Fibroblast of upper back skin (primary cell): Measurements from ENCODE around the gene ICA1.

Experiments used
- DNase-seq: peaks from one replicate; pipeline ENCODE4 v3.0.0-alpha.2; 2013

The ICA1 gene

DNA sequence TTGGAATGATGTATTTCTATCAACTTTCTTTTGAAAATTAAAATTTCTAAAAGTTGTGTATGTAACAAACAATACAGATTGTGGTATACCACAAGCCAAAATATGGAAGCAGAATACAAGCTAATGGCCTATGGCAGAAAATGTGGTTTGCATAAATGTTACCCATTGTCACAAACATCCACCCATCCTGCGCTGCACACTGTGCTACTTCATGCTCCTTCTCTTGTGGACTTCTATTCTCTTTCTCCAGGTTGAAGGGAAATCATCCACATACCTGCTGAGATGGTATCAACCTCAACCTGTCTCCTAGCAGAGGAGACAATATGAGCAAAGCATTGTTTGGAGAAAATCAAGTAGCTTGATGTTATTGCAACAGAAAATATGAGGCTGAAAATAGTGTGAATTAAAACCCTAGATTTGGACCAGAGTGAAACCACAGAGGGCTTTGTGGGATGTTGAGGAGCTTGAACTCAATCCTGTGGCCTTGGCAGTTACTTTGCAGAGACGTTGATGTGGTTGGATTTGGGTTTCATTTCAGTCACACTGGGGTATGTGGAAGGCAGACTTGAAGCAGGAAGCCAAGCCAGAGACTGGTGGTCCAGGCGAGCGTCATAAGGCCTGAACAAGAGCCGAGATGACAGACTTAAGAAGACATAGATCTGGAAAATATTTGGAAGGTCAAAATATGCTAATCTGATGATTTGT lies 63.8 kb downstream of the ICA1 start:
- DNase-seq: no peak

DNA sequence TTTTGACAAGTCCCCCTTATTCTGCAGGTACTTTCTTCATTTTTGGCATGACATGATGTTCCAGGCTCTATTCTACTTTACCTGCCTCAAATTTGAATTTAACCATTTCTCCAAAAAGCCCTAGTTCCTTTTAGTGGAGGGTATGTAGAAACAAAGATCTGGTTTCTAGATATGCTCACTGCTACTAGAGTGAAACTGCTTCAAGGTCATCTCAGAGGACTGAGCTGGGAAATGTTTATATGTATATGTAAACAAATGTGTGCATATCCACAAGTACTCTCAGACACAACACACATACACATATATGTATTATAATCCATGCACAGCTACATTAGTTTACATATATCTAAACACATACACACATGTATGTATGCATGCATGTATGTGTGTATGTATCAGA lies 69.1 kb downstream of the ICA1 start:
- no peak for DNase-seq

DNA sequence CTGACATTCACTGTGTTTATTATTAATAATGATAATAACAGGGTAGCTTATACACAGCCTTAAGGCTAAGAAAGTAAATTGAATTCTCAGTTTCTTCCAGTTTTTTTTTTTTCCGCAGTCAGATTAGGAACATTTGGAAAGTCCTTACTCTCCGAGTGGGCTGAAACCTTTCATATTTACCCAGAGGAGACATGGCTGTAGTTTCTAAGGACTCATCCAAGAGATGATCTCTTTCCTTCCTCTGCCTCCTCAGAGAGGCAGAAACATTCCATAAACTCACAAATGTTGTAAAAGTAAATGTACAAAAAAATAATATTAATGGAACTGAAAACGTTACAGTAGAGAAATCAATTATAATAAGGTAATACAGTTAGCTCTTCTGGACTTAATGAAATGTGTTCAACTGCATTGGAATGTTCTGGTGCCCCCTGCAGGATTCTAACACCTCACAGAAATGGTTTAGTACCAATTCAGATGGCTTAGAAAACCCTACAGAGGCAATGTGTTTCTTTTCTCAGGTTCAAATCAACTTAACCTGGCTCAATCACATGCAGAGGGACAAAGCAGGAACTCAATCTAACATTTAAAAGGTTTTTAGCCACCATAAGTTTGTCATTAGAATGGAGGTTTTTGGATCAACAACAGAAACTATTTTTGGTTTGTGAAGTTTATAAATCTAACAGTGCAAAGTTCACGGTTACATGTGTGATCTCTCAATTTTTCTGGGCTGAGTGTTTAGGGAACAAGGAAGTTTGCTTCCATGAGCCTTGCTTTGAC lies 71.7 kb downstream of the ICA1 start:
- peak; percentile 52 for DNase-seq

DNA sequence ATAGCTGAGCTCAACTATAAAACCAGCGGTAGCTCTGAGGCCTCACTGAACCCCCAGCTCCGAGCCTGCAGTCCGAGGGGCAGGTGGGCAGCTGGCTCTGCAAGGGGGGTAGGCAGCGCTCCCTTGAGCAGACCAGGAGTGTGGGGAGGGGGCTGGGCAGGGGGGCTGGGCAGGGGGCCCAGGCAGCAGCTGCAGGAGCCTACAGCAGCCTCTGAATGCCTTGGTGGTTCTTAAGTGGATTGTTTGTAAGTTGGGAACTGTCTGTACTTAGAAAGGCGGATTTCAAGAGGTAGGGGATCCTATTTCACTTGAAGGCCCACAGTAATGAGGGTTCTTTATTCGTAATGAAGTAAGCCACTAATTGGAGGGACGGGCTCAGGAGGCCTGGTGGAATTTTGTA lies 72.3 kb downstream of the ICA1 start:
- no peak for DNase-seq

DNA sequence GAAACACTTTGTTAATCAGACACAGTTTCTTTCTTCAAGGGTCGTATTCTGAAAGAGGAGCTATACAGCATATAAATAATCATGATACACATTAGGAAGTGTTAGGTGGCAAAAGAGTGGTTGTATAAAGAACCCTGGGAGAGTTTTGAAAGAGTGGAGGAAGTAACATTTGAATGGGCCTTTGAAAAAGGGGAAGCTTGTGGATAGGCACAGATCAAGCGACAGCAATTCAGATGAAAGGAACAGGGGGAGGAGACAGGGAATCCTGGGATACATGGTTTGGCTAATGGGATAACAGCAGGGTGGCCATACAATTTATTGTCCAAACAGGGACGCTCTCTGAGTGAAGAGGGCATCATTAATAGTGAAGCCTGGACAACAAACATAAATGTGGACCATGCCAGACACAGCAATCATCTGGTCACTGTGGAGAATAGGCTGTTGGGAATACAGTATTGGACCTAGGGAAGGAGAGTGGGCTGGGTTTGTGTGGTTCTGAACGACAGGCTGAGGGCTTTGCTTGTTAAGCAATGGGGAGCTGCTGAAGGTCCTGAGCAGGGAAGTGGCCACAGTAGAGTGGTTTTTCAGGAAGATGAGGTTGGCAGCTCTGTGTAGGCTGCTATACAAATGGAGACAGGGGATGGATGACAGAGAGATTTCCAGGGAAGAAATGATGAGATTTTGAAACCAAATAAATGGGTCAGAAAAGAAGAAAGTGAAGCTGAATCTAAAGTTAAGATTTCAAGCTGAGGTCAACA lies 75.9 kb downstream of the ICA1 start:
- DNase-seq: no peak

DNA sequence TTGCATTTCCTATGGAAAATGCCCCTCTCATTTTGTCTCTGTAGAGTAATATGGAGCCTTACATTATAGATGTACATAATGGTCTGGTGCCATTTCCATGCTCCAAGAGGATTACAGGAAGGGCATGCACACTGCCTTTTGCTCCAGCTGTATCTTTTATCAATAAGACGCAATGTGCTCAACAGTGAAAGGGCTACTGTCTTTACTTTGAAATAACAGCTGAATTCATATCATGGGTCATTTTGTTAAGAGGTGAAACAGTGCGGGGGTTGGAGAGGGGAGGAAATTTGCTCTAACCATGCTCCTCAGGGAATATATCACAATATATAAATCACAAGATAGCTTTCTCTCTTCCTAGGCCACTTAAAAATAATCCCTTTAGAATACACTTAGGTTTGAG lies 77.7 kb downstream of the ICA1 start:
- DNase-seq: no peak

DNA sequence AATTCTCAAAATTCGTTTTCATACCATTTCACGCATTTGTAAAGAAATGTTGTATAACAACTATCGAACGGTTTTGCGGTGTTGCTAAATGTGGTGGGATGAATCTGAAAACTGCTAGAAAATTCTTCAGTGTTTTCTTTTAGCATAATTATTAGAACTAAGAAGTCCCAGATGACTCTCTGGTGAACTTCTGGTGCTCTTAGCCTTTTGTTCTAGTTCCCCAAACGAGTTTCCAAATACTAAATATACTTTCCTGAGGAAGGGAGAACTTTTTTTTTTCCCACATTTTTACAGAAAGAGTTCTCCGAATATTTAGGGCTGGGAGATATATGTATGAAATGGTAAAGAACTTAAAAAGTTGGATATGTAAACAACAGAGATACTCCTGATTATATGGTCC lies 82.5 kb downstream of the ICA1 start:
- DNase-seq: no peak

DNA sequence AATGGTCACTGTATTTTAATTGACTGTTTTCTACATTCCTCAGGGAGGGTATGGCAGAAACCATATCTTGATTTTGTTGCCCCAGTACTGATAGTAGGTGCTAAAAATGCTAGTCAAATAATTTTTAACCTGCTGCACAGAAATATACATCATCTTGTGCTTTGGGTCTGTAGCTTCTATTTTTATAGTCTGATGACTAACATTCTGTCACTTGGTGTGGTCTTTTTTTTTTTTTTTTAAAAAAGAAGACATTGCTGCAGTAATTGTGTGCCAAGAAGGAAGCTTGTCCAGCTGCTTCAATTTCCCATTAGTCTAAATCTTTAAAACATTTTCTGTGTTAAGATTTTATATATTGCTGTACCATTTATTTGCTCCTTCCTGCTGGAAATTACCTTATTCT lies 83.6 kb downstream of the ICA1 start:
- no peak for DNase-seq

DNA sequence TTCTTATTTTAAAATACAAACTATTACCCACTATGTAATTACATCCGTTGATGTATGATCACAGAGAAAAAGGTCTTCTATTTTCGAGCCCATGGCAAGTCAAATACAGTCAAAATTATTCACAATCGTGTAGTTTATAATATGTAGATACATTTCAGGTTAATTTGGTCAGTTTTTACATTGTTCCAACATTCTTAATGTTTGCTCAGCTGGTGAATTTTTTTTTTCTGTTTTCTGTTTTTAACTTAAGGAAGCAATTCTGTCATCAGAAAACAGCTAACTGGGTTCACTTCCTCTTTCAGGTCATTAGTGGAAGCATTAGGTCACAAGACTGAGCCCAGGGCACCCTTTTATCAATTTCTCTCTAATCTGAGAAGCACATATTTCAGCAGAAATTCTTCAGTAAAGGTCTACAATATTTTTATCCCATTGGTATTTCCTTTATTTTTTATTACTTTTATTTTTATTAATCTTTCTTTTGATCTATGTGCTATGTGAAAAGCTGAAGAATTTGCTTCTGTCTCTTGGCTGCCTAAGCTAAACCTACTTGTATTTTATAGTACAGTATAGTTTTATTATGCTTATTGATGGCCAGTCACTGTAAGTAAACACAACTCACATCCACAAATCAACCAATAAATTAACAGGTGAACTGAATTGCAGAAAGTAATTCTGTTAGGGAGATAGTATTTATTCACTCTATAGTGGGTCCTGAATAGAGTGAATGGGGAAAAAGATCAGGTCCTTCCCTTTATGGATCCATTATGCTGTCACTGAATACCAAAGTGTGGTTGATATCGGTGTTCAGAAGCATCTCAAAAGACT lies 84.6 kb downstream of the ICA1 start:
- no peak for DNase-seq

DNA sequence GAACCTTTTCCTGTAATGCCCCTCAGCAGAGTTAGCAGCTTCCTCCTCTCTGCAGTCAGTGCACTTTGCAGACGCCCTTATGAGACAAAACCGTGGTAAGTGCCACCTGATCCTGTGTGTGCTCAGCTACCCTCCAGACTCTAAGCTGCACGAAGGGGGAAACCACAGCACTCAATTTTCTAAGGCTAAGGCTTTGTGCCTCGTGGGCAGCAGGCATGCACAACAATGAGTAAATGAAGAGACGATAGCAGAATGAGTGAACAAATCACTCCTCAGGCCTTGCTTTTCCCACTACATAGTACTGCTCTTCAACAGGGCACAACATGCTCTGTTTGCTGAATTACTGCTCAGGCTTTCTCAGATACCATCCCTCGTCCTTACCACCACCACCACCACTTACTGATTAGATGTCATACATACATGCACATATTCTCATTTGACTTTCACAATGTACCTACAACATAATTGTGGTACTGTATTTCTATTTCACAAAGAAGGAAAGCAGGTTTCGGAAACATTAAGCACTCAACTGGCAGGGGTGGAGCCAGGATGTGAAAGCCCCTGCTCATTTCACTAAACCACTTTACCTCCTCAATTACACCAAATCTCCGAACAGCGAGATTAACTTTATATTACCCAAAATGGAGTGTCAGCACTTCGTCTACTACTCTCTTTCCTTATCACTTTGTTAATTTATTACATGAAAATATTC lies 85.4 kb downstream of the ICA1 start:
- no peak for DNase-seq

DNA sequence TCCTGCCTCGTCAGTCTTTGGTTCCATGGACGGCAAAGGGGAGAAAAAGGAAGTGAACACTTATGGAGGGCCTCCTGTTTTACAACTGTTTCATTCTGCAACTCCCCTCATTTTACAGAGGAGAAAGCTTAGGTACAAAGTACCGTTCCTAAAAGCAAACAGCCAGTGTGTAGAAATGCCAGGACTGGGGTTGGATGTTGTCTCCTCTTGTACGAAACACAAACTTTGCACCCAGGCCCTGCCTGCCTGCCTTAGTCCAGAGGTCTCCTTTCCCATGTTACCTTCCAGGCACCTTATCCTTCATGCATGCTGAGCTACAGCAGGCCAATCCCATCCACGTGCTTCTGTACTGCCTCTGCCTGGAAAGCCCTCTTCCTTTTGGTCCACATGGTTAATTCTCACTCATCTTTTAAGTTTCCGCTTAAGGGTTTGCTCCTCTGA lies 86.0 kb downstream of the ICA1 start:
- no peak for DNase-seq

DNA sequence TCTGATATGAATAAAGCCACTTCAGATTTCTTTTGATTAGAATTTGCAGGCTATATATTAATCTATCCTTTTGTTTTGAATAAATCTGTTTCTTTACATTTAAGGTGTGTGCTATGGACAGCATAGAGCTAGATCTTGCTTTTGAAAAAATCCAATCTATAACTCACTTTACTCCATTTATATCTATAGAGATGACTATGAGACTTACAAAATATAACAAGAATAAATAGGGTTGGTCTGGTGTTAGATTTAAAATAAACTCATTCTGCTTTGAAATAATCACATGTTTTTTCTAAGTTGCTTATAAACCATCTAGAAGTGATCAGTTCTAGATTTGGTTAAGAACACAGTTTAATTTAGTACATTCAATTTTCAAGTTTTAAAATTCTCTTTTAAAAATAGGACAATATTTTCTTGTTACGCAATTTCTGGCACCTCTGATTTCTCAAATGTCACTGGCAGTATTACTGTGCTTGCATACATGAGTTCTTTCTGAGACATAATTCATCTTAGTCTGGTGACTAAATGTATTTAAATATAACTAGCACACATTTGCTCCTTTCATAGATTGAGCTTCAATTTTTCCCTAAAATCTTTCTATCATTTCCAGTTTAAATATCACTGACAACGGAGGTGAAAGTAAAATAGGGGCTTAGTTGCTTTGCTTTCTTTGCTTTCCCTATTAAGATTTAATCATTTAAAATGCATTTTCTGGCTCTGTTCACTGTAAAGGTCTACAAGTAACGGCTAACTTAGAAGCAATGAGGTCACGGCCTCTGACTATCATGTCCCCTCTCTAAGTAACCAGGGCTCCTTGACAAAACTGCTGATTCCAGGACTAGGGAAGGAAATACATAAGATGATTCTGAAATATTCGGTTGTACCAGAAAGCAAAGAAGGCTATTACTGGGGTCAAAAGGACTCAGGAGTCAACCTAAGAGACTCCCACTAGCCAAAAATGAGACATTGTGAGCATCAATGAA lies 89.3 kb downstream of the ICA1 start:
- no peak for DNase-seq

DNA sequence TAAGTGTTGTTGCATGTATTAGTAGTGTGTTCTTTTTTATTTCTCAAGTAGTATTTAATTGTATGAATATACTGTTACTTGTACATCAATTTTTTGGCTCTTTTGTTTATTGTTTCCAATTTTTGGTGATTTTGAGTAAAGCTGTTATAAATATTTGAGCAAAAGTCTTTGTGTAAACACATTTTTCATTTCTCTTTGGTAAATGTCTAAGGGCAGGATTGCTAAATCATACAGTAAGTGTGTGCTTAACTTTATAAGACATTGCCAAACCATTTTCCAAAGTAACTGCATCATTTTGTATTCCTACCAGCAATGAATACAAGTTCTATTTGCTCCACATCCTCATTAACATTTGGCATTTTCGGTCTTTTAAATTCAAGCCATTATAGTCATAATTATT lies 92.8 kb downstream of the ICA1 start:
- DNase-seq: no peak

DNA sequence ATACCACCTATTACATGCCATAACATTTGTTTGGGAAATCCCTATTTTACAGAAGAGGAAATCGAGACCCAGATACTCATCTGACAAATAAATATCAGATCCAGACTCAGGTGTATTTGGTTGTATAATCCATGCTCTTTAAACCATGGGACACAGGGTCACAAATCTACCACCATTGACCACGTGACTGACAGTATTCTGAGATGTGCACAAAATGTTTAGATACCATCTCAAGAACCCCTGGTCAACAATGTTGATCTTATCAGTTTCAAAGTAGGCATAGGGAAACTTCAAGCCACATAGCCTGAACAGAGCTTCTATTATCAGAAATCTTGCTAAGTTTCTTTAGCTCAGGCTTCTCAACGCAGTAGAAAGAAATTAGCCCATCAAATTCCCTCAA lies 93.6 kb downstream of the ICA1 start:
- DNase-seq: no peak

DNA sequence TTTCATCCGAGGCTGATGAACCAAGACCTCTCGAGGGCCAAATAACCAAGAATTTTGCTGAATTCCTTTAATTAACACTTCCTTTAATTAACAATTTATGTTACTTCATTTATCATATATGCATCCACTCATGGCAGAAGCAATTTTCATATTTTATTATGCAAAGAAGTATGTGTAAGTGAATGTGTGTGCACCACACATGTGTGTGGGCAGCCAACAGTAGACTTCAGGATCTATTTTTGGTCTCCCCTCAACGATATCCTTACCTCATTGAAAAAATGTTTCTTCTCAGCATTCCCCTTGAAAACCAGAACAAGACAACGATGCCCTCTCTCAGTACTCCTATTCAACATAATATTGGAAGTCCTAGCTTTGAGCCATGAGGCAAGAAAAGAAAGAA lies 96.8 kb downstream of the ICA1 start:
- DNase-seq: no peak

DNA sequence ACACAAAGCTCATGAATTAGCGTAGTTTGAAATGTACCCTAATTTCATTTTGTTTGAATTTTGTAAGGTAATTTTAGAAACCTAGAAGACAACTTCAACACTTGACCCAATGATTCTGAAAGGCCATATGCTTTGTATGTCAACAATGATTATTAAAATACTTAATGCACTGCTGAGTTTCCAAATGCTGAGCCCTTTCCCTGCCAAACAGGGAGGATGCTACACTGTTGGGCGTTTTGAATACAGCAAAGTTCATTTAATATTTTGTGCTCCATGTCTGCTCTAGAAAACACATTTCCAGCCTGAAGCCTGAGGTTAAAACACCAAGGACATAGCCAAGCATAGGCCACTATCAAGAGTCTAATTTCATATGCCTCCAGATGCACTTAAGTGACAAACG lies 99.8 kb downstream of the ICA1 start:
- no peak for DNase-seq

DNA sequence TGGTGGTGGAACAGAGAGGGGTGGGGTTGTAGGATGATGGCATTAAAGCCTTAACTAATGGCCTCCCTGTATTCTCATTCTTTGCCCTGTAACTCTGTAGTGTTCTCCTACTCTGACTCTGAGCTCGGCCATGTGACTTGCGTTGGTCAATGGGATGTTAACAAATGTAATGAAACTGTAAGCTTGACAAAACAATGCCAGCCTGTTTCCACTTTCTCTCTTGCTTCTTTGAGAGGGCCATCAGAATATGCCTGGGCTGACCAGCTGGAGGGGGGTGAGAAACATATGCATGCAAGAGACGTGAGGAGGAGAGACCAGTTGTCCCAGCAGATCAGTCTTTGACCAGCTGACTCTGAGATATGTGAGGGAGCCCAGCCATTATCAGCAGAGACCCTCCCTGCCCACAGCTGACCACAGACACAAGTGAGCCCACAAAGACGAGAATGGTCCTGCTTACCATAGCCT lies 100.6 kb downstream of the ICA1 start:
- no peak for DNase-seq

DNA sequence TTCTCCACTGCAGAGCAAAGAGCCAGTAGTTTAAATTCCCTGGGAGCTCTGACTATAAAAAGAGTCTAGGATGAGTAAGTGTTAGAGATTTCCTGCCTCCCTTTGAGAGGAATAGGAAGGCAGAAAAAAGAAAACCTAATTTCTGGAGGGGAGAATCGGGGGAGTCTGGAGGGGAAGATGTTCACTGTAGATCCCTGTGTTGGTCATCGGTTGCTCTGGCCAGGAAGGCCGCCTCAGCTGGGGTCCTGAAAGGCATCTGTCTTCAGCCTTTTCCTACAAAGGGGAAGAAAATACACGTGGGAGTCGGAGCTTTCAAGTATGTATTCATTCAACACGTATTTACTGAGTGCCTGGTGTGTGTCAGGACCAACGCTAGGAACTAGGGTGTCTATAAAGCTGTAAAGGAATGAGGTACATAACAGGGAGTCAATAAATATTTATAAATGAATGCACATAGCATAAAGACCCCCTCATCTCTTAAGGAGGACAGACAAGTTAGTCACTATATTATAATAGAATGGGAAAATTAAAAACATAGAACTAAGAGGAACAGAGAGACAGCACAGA lies 101.1 kb downstream of the ICA1 start:
- no peak for DNase-seq

DNA sequence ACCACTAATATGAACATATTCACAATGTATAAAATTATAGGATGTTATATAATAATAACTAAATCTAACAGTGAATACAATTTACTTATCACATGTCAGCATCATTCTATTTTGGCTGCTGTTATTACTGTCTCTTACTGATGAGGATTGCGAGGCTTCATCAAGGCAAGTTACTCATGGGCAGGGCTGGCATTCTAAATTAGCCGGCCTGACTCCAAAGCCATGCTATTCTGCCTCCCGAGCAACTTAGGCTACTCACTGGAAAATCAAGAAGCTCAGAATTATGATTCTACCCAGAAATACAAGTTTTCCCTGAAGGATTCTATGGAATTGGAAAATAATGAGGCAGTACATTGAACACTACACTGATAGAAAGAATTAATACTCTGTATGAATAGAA lies 101.7 kb downstream of the ICA1 start:
- no peak for DNase-seq

DNA sequence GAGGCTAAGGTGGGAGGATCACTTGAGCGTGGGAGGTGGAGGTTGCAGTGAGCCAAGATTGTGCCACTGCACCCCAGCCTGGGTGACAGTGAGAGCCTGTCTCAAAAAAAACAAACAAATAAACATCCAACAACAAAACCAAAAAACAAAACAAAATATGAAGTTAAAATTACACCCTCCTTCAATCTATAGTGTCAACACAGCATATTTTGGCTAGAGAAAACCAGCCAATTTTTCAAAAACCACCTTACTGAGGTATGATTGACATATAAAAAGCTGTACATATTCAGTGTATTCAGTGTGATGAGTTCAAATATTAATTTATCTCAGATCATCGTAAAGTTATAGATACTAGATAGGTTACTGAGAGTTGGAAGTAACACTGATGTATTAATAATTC lies 102.4 kb downstream of the ICA1 start:
- no peak for DNase-seq

DNA sequence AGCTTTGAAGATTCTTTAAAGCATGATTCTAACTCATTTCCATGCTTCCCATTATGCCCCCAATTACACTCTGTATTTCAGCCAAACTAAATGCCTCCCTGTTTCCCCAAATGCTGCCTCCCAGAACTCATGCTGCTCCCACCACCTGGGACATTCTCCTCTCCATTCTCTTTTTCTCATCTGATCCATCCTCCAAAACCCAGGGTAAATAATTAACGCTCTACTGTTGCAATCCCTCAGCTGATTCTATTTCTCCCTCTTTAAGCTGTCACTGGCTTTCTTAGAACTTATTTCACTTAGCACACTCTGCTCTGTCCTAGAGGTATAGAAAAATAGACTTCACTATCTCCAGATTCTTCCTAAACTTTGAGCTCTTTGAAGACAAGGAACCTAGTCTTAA lies 104.7 kb downstream of the ICA1 start:
- DNase-seq: no peak
